Transverse colon (tissue), 4 donors: ENCODE data around the gene KAZN.

Experiments used
- EP300 ChIP-seq: sonication (generic); formaldehyde crosslinking; IDR thresholded peaks from one replicate; pipeline ENCODE4 v1.6.1; 2017; ENCODE audit warnings: antibody characterized with exemption, low read depth
- POLR2A ChIP-seq: fragments of 450-650 bp; IDR thresholded peaks from one replicate; pipeline ENCODE4 v1.6.1; 2016; ENCODE audit warnings: antibody characterized with exemption, mild to moderate bottlenecking, moderate library complexity
- POLR2AphosphoS5 ChIP-seq, 3 donors: sonication (generic); formaldehyde crosslinking; IDR thresholded peaks; one replicate each; pipeline ENCODE4 v1.6.1; 2016; ENCODE audit warnings: antibody characterized with exemption in 3 of 3
- TF ChIP-seq, protein P1 (sequence below), 5 experiments: fragments of 200-600 bp in 3 of 5; fragments of 450-650 bp in 2 of 5; sonication (generic) in 3 of 5; IDR thresholded peaks; 1 replicate in 2 of 5; 2 replicates in 3 of 5; pipeline ENCODE4 v1.5.1; 2016 to 2017; ENCODE audit warnings: antibody characterized with exemption in 5 of 5, inconsistent platforms in 3 of 5, mild to moderate bottlenecking in 2 of 5, moderate library complexity in 1 of 5

GRCh38 chr1:15094719-15095495, 496.4 kb downstream of the KAZN start:
- TF ChIP-seq EP300 (no peak), POLR2A (no peak), POLR2AphosphoS5 (IDR thresholded peaks at IDR 0.05) (no peak)
- TF ChIP-seq, protein P1, sequence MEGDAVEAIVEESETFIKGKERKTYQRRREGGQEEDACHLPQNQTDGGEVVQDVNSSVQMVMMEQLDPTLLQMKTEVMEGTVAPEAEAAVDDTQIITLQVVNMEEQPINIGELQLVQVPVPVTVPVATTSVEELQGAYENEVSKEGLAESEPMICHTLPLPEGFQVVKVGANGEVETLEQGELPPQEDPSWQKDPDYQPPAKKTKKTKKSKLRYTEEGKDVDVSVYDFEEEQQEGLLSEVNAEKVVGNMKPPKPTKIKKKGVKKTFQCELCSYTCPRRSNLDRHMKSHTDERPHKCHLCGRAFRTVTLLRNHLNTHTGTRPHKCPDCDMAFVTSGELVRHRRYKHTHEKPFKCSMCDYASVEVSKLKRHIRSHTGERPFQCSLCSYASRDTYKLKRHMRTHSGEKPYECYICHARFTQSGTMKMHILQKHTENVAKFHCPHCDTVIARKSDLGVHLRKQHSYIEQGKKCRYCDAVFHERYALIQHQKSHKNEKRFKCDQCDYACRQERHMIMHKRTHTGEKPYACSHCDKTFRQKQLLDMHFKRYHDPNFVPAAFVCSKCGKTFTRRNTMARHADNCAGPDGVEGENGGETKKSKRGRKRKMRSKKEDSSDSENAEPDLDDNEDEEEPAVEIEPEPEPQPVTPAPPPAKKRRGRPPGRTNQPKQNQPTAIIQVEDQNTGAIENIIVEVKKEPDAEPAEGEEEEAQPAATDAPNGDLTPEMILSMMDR (IDR thresholded peaks at IDR 0.05): no peak
